GM19025 (cell line): ENCODE measurements around the gene EBLN1.

Experiments
- ATAC-seq: cut with Tn5 transposase; IDR thresholded peaks from one replicate; pipeline ENCODE4 v1.9.1; 2021; ENCODE audit warnings: mild to moderate bottlenecking, low read depth, moderate library complexity; ENCODE audit not compliant: unreplicated experiment

EBLN1 gene

DNA sequence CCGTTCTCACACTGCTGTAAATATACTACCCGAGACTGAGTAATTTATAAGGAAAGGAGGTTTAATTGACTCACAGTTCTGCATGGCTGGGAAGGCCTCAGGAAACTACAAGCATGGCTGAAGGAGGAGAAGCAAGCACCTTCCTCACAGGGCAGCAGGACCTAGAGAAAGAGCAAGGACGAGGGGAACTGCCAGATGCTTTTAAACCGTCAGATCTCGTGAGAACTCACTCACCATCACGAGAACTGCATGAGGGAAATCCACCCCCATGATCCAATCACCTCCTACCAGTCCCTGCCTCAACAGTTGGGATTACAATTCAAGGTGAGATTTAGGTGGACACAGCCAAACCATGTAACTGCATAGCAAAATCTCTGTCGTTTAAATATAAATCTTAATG is at the start of gene EBLN1:
TSS of gene EBLN1 (minus strand) at position 174 of the 400 bp plus-strand sequence. CDS start 8,032 bp downstream, outside the sequence.
- no peak for ATAC-seq

DNA sequence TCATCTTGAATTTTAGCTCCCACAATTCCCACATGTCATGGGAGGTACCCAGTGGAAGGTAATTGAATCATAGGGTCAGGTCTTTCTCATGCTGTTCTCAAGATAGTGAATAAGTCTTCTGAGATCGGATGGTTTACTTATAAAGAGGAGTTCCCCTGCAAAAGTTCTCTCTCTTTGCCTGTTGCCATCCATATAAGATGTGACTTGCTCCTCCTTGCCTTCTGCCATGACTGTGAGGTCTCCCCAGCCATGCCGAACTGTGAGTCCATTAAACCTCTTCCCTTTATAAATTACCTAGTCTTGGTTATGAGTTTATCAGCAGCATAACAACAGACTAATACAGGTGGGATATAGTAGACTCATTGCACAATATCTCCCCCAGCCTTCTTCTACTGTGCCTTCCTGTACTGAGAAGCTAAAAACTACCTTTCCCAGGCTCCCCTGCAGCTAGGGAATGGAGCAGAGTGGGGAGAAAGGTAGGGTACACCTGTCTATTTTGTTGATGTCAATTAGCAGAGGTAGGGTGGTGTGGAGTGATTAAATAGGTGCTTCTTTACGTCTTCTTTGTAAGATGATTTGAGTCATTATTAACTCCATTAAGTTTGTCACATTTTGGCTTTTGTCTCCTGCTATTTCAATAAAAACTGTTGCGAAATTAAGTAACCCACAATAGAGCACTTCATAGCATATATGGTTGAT is 48.2 kb upstream of the EBLN1 start:
- ATAC-seq: no peak

GRCh38 chr10:22263106-22263505 is 45.3 kb upstream of the EBLN1 start:
- ATAC-seq: no peak

GRCh38 chr10:22259280-22259679 is 41.5 kb upstream of the EBLN1 start:
- peak; percentile 48 for ATAC-seq

DNA sequence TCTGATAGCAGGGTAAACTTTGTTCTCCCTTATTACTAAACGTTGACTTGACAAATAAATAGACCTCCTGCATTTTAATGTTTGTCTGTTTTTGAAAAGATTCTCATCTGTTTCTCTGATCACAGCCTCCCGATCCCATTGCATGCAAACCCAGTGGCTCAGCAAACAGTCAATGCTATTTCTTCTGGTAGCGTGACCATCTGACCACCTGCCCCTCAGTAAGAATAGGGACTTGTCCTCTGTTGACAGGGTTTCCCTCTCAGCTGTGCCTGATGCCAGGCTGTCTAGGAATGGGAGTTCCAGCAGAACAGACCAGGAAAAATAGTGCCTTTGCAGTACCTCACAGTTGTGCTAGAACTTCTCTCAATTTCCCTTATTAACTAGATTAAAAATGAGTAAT is 40.7 kb upstream of the EBLN1 start:
- no peak for ATAC-seq

GRCh38 chr10:22253580-22253882 is 35.7 kb upstream of the EBLN1 start:
- ATAC-seq: no peak

DNA sequence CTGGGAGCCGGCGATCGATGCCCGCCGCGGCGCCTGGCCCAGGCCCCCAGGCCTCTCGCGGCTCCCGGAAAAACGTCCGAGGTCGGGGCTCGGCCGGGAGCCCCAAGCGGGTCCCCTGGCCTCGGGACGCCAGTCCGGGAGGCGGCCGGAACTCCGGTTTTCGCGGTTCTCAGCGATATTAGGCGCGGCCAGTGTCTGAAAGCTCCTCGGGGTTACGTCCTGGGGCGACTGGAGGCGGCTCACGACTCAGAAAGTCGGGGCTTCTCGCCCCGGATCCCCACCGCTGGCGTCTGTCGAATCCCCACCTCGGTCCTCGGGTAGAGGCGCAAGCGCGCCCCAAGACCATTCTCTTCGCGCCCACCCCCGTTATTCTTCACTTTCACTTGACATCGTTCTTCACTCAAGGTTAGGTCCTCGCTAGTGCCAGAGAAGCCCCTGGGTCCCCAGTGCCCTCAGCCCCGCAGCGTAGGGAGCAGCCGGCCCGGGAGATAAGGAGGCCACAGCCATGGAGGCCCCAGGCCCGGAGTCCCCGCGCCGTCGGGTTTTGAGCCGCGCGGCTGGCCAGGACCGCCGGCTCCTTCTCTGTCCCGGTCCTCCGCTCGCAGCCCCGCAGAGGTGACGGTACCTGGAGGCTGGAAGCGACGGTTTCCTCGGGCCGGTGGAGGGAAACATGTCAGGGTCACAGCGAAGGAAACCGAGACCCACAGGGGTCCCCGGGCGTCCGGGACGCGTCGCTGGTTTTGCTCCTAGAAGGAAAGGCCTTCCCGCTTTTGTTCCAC is 35.2 kb upstream of the EBLN1 start:
- ATAC-seq: peak; percentile 7

GRCh38 chr10:22252224-22252800 is 34.5 kb upstream of the EBLN1 start:
- peak; percentile 57 for ATAC-seq

DNA sequence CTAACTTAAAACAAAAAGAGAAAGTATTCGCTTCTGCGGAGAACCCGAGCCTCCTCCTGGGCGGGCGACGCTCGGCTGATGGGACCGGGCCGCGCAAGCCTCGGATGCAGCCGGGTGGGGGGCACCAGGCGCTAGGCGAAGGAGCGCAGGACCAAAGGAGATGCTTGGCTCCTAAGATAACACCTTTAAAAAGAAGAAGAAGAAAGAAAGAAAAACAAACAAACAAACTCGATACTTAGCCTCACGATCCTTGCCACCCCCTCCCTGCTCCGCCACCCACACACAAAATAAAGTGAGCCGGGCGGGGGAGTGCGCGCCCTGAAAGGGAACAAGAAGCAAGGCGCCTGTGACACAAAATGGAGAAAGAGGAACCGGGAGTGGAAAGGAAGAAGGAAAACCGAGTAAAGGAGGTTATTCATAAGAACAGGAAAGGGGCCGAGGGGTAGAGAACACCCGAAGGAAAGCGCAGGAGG is 34.0 kb upstream of the EBLN1 start:
- peak; percentile 32 for ATAC-seq

- ATAC-seq: no peak
Observed at GRCh38 chr10:22250897-22251660, 33.3 kb upstream of the EBLN1 start.

- ATAC-seq: no peak
Observed at GRCh38 chr10:22247636-22248035, 29.8 kb upstream of the EBLN1 start.

DNA sequence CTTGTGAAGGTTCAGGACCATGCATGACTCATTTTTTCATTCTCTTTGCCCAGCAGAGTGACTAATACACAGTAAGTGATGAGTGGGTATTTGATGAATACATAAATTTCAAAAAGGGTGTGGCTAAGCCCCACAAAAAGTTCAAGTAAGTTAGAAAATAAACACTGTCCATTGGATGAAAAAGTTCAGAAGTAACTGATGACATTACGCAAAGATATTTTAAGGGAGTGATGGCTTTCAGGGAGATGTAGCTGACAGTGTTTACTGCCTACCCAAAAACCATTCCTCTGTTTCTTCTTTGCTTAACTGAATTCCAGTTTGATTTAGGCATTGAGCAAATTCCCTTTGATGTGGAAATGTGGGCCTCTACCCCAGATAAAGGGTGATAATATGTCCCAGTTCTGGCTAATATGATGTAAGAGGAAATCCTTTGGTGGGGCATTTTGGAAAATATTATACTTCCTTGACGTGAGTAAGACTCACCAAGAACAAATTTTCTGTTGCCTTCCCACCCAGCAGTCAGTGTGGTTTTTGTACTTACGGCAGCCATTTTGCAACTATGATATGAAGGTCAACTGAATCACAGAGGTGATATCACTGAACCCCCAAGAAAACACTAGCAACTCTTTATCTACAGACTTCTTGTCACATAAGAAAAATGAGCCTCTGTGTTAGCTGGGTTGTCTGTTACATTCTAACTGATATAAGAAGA is 29.0 kb upstream of the EBLN1 start:
- no peak for ATAC-seq

DNA sequence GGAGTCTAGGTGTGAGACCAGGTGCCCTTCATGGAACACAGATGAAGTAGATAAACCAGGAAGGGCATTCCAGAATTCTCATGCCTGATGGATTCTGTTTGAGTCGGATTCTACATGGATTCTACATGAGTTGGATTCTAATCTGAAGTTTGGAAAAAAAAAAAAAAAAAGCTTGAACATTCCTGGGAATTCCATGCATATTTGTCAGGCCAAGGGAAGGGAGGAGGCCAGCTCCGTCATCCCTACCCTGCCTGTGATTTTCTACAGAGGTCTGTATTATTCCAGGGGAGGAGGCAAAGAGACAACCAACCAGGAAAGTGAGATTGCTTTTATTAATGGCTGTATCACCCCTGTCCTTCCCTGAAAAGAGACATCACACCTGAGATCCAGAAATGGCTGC is 27.8 kb upstream of the EBLN1 start:
- ATAC-seq: no peak

DNA sequence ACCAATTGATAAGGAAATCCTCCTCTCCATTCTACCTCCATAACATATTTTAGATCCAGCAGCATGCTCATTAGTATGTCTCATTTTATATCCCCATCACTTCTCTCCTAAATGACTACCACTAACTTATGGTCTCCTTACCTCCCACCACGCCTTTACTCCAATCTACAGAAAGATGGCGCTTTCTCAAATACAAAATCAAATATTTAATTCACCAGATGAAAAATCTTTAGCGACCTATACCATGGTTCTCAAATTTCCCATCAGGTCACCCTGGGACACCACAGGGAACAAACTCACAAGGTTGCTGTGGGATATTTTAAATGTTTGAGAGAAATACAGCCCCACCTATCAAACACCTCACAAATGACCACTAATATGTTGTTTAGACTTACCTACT is 27.0 kb upstream of the EBLN1 start:
- ATAC-seq: no peak

DNA sequence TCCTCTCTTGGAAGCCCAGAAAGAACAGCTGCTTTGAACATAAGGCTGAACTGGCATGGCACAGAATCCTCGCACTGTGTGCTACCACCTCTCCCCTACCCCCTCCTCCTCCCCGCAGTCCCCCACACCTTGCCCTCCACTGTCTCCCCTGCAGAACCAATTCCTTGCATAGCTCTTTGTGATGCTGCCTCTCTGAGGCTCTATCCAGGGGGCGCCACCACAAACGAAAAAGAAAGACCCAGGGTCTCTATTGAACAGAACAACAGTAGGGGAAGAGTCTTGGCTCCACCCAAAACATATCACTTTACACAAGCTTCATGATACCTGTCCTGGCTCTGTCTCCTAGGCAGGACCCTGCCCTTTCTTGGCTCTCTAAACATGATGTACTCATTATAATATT is 26.2 kb upstream of the EBLN1 start:
- no peak for ATAC-seq

- ATAC-seq: no peak
Observed at GRCh38 chr10:22243321-22243720, 25.5 kb upstream of the EBLN1 start.

GRCh38 chr10:22231260-22231659 is 13.4 kb upstream of the EBLN1 start:
- ATAC-seq: no peak

DNA sequence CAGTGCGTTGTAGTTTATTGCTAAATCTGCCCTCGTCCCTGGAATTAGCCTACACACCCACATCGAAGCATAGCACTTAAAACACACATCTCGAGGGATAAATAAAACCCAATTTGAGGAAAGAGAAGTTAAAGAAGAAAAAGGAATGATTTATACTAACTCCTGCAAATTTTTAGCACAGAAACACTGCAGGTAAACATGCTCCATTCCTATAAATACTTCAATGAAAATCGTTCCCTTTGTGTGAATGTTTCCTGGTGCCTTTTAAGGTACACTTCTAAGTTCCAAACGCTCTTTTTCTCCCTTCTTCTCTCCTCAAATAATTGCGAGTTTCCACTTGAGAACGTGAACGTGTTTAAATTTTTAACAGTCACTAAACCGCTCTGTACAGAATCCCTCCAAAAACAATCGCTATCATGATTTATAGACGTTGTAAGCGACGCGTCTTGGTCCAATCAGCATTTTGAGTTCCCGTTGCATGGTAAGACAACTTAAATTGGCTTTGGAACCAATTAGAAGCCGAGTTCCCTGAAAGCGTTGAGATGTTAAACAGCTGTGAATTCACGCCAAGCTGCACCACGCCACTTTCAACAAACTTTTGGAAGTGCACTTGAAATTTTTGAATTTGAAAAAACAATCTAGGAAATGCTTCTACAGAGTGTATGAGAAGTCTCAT is 12.5 kb upstream of the EBLN1 start:
- no peak for ATAC-seq

- no peak for ATAC-seq
Observed at GRCh38 chr10:22229802-22230157, 12.0 kb upstream of the EBLN1 start.
